Heart left ventricle (tissue), 16 donors: ENCODE results near the gene ZFP92. TPM values are rescaled to one million over a fixed set of nuclear protein-coding genes. Genes with fewer than 3 reads are reported as not detected.
"Not testable (repeated sequence)": the region's sequence is repeated elsewhere in the genome, so short reads cannot be mapped to it uniquely, and the experiment has no call there.

Experiments used
- ATAC-seq, 4 donors: fragments of 200-7000 bp; cut with Tn5 transposase; one replicate each; pipeline ENCODE4 v1.9.1; 2020 to 2022; ENCODE audit warnings: moderate library complexity in 4 of 4, mild to moderate bottlenecking in 3 of 4, moderate number of reproducible peaks in 1 of 4
- DNase-seq, 5 donors: peaks; one replicate each; pipeline ENCODE4 v3.0.0-alpha.2; 2020
- H3K27ac ChIP-seq, 12 donors: fragments of 200-600 bp; sonication (generic) in 4 of 12; one replicate each; pipeline versions ENCODE4 v1.5.0 to v1.8.0; 2016 to 2022; ENCODE audit warnings: mild to moderate bottlenecking in 2 of 12
- H3K27me3 ChIP-seq, 9 donors: fragments of 200-600 bp; sonication (generic) in 2 of 9; one replicate each; pipeline versions ENCODE4 v1.5.1 to v1.8.0; 2016 to 2022; ENCODE audit warnings: mild to moderate bottlenecking in 3 of 9
- H3K36me3 ChIP-seq, 9 donors: fragments of 200-600 bp; sonication (generic) in 2 of 9; one replicate each; pipeline versions ENCODE4 v1.5.0 to v1.8.0; 2018 to 2022; ENCODE audit warnings: mild to moderate bottlenecking in 2 of 9
- H3K4me1 ChIP-seq, 12 donors: fragments of 200-600 bp; sonication (generic) in 4 of 12; one replicate each; pipeline versions ENCODE4 v1.5.0 to v1.8.0; 2016 to 2022; ENCODE audit warnings: mild to moderate bottlenecking in 3 of 12
- H3K4me3 ChIP-seq, 12 donors: fragments of 200-600 bp; sonication (generic) in 4 of 12; one replicate each; pipeline versions ENCODE4 v1.5.0 to v1.8.0; 2017 to 2022; ENCODE audit warnings: mild to moderate bottlenecking in 9 of 12, moderate library complexity in 4 of 12
- H3K9me3 ChIP-seq, 12 donors: fragments of 200-600 bp; sonication (generic) in 4 of 12; one replicate each; pipeline versions ENCODE4 v1.5.0 to v1.8.0; 2016 to 2022; ENCODE audit warnings: mild to moderate bottlenecking in 1 of 12
- CTCF ChIP-seq, 12 donors: fragments of 200-600 bp; sonication (generic) in 4 of 12; IDR thresholded peaks; one replicate each; pipeline versions ENCODE4 v1.5.0 to v1.8.0; 2018 to 2022; ENCODE audit warnings: antibody characterized with exemption in 12 of 12, mild to moderate bottlenecking in 5 of 12
- POLR2A ChIP-seq, 2 donors: fragments of 450-650 bp; IDR thresholded peaks; one replicate each; pipeline ENCODE4 v1.6.1; 2017; ENCODE audit warnings: antibody characterized with exemption in 2 of 2, mild to moderate bottlenecking in 2 of 2, moderate library complexity in 2 of 2
- WGBS, 4 donors: extraction: QIAGEN DNeasy Blood & Tissue Kit in 2 of 4; methylation state at CpG; one replicate each; pipeline versions ENCODE4 v1.1.5 to v1.1.7; 2013 to 2018; 5-methylcytosine and 5-hydroxymethylcytosine counted together
- intact Hi-C, 10 donors: fragments of 100-400 bp; cut with DNase I; formaldehyde crosslinking; loops; one replicate each; pipeline versions ENCODE4 v1.11.1 to v1.14.2; 2022
- polyA plus RNA-seq, 2 donors: library from polyadenylated mRNA; stranded (reverse); fragments of 200-250 nt; gene quantifications; one replicate each; pipeline ENCODE4 v1.2.3, GENCODE V29; 2013
- total RNA-seq, 9 donors: library from RNA; depleted of rRNA in 2 of 9; stranded (reverse); fragments of >200 nt in 2 of 9; fragmentation: NEBNext Ultra II Directional in 3 of 9; extraction: Animal tissue kit (Norgen Biotek cat#: 25700) in 3 of 9; gene quantifications; one replicate each; pipeline versions ENCODE4 v1.1.0 to v1.2.4, GENCODE V29; 2016 to 2023
- donor health status: ischemic (EF 13 %, LVEDD 7.1; RV severe dilation, severe dysfunction).
- donor health status: healthy with polysubstance abuse.
- donor health status: DM: no; HTN: yes; CAD: no.
- donor health status: DM: no; HTN: no; CAD: no.
- donor health status: ischemic (EF 25% LVEDD 6.9; RV normal size, moderate dysfunction).
- donor health status: ischemic (EF 25% LVEDD 5.7; RV mildly dilated, moderate dysfunction).
- donor health status: healthy.
- donor health status: DM: yes; HTN: yes; CAD: no.
- donor health status: ischemic (EF 35%, LVEDD 5.7; RV mildly dilated, moderate dysfunction).
- donor health status: nonischemic (EF 11% LVEDD 7.7; RV severe dilation, severe dysfunction).
- donor health status: DM: yes; HTN: yes; CAD: no.
- donor health status: PGD.
- donor health status: ischemic (EF 29% LVEDD 5.4; RV normal size, mild dysfunction).
- donor health status: nonischemic (EF 23%, LVEDD 6.1; RV moderate dilation, normal function).

The ZFP92 gene
- total and polyA plus RNA-seq, 11 donors = 0.22 to 1.5 (median 0.55) TPM

GRCh38 chrX:153397256-153397960 is 13.9 kb upstream of the ZFP92 start:
- no peak for ATAC-seq
- intact Hi-C loops = no loop called here
- Histone ChIP-seq H3K4me3 (no peak overlapping the region), H3K9me3 (no peaks in the 10 kb centered on the region), H3K4me1 (no peaks in the 10 kb centered on the region), H3K27ac (no peak overlapping the region), H3K36me3 (no peaks in the 10 kb centered on the region), H3K27me3 (peaks cover 0 to 13% (median 0%) of the 10 kb centered on the region in 9 donors)
- DNase-seq = no peak
- 84 to 88% (median 88%) methylated on average over 19 to 27 of the region's 27 CpGs for WGBS, 4 donors
- TF ChIP-seq POLR2A (IDR thresholded peaks at IDR 0.05) = no peak

- Histone ChIP-seq H3K27me3 (peaks cover 0 to 13% (median 0%) of the 10 kb centered on the region in 9 donors), H3K4me1 (no peaks in the 10 kb centered on the region), H3K9me3 (no peaks in the 10 kb centered on the region), H3K36me3 (no peaks in the 10 kb centered on the region), H3K27ac (no peak overlapping the region), H3K4me3 (no peak overlapping the region)
- ATAC-seq = no peak
- intact Hi-C loops = no loop called here
- DNase-seq = no peak
- TF ChIP-seq POLR2A (IDR thresholded peaks at IDR 0.05) (no peak), CTCF (IDR thresholded peaks at IDR 0.05) (no peak)
- 79 to 88% (median 84%) methylated on average over 17 of the region's 17 CpGs for WGBS, 4 donors
These were observed 12.9 kb upstream of the ZFP92 start for GRCh38 chrX:153398275-153398960.

GRCh38 chrX:153400146-153401132 is 10.8 kb upstream of the ZFP92 start:
- peaks cover 0 to 13% (median 0%) of the 10 kb centered on the region in 9 donors for H3K27me3 ChIP-seq
- no peaks in the 10 kb centered on the region for H3K36me3 ChIP-seq
- TF ChIP-seq CTCF (IDR thresholded peaks at IDR 0.05) = peak; percentile 29 to 65 (median 44)
- no peak for TF ChIP-seq POLR2A (IDR thresholded peaks at IDR 0.05)
- no peak overlapping the region for H3K4me3 ChIP-seq
- WGBS, 4 donors = 73 to 80% (median 78%) methylated on average over 59 to 60 of the region's 60 CpGs
- H3K4me1 ChIP-seq = no peaks in the 10 kb centered on the region
- H3K27ac ChIP-seq = no peak overlapping the region
- peak in 1 of 5 donors; percentile 18 for DNase-seq
- H3K9me3 ChIP-seq = no peaks in the 10 kb centered on the region
- peak in 2 of 4 donors; percentile 40 to 63 for ATAC-seq
- intact Hi-C loops = no loop called here

GRCh38 chrX:153401133-153401764 is 10.0 kb upstream of the ZFP92 start, which contains the start of gene PNMA6E:
Gene PNMA6E, minus strand, starts transcription at chrX:153401350. Its CDS starts 2,501 bp downstream, at chrX:153398849.
- peaks cover 0 to 8% (median 0%) of the 10 kb centered on the region in 9 donors for H3K27me3 ChIP-seq
- TF ChIP-seq CTCF (IDR thresholded peaks at IDR 0.05) (no peak), POLR2A (IDR thresholded peaks at IDR 0.05) (no peak)
- no peak within 1 kb of the TSS for H3K4me3 ChIP-seq
- intact Hi-C loops = no loop called here
- 91 to 95% (median 93%) methylated on average over 29 of the region's 29 CpGs for WGBS, 4 donors
- DNase-seq (peak in 1 of 5 donors; percentile 14), ATAC-seq (no peak)
- no peaks in the 10 kb centered on the region for H3K36me3 ChIP-seq
- no peak within 1 kb of the TSS for H3K27ac ChIP-seq
- H3K4me1 ChIP-seq = no peaks in the 10 kb centered on the region
- H3K9me3 ChIP-seq = no peaks in the 10 kb centered on the region

GRCh38 chrX:153404333-153404732 is 6.9 kb upstream of the ZFP92 start:
- H3K9me3 ChIP-seq, H3K27me3 ChIP-seq, H3K27ac ChIP-seq, H3K4me3 ChIP-seq, H3K4me1 ChIP-seq, intact Hi-C loops, ATAC-seq, H3K36me3 ChIP-seq: not testable (repeated sequence)
- DNase-seq = peak in 1 of 5 donors; percentile 3
- WGBS, 4 donors = 58 to 76% (median 65%) methylated on average over 5 of the region's 5 CpGs
